ENCODE measurements around the gene TNXB.
"Not testable (repeated sequence)": the region's sequence is repeated elsewhere in the genome, so short reads cannot be mapped to it uniquely, and the experiment has no call there.

Gene TNXB

GRCh38 chr6:32037136-32037535, 72.0 kb downstream of the TNXB start:
- not testable (repeated sequence) for DNase-seq

DNA sequence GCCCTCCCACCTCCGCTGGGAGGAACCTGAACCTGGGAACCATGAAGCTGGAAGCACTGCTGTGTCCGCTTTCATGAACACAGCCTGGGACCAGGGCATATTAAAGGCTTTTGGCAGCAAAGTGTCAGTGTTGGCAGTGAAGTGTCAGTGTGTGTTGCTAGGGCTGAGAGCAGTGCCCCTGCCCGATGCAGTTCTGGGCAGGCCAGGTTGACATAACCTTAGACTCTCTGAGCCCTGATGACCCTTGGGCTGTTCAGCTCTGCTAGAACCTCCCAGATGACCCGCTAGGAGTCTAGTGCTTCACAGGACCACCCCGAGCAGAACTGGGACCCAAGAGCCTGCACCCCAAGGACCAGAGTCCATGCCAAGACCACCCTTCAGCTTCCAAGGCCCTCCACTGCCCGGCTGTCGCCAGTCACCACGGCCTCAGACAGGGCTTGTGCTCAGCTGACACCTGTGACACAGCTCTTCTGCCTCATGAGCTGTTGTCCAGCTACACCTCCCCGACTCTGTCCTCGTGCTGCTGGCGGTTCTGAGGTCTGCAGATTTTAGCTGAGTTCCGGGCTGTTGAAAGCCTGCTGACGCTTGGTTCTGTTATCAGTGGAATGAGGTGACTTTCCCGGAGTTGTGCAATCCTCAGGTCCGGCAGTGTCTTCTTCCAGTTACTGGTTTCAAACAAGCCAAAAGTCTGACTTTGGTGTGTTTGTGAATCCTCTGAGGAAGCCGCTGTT, 73.7 kb downstream of the TNXB start:
- DNase-seq = not testable (repeated sequence)

GRCh38 chr6:32029553-32029952, 79.6 kb downstream of the TNXB start:
- DNase-seq = not testable (repeated sequence)

GRCh38 chr6:32028631-32029030, 80.5 kb downstream of the TNXB start:
- DNase-seq = not testable (repeated sequence)

GRCh38 chr6:32022100-32022499, 87.0 kb downstream of the TNXB start:
- not testable (repeated sequence) for DNase-seq

- not testable (repeated sequence) for DNase-seq
These were observed 94.6 kb downstream of the TNXB start, which contains the start of gene C4B for GRCh38 chr6:32014547-32014946. TSS of gene C4B (plus strand) at chr6:32014795. CDS start at chr6:32014846, 51 bp downstream.

DNA sequence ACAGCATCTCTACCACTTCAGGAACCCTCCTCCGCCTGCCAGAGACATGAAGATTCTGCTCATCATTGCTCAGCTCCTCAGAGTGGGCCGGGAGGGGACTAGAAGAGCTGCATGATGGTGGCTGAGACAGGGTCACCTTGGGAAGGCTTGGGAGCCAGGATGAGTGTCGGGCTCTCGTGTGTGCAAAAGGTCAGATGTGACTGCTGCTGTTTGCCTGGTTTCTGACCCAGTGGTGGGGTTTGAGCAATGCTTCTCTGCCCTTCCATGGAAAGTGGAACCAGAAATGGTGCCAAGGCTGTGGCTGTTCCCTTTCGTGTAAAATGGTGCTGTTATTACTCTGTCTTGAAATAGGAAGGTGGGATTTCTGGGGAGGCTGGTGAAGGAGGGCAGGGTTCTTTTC, 95.4 kb downstream of the TNXB start:
- DNase-seq = not testable (repeated sequence)

DNA sequence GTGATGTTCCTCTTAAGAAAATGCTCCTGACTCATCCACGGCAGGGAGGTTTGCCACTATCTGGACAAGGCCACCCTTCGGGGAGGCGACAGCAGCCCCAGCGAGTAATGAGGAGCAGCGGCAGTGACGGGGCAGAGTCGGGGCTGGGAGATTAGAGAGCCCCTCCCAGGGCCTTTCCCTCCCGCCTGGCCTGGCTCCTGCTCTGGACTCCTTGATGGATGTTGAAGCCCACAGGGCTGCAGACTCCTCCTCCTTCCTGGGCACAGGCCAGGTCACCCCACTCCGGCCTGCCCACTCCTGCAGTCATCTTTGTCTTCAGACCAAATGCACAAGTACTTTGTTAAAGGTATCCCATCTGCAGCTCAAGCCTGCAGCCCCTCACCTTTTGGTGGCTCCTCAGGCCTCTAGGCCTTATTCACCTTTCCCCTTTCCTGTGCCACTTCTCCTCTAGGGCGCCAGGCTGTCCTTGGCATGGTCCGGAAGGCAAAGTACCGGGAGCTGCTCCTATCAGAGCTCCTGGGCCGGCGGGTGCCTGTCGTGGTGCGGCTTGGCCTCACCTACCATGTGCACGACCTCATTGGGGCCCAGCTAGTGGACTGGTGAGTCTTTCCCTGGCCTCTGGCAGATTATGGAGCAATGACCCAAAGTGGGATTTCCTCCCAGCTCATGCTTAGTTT, 96.1 kb downstream of the TNXB start:
- DNase-seq = not testable (repeated sequence)

- DNase-seq = not testable (repeated sequence)
These were observed 98.1 kb downstream of the TNXB start for GRCh38 chr6:32010856-32011530.

GRCh38 chr6:32009537-32009936, 99.6 kb downstream of the TNXB start:
- DNase-seq = not testable (repeated sequence)

GRCh38 chr6:32008616-32009015, 100.5 kb downstream of the TNXB start:
- DNase-seq = not testable (repeated sequence)

DNA sequence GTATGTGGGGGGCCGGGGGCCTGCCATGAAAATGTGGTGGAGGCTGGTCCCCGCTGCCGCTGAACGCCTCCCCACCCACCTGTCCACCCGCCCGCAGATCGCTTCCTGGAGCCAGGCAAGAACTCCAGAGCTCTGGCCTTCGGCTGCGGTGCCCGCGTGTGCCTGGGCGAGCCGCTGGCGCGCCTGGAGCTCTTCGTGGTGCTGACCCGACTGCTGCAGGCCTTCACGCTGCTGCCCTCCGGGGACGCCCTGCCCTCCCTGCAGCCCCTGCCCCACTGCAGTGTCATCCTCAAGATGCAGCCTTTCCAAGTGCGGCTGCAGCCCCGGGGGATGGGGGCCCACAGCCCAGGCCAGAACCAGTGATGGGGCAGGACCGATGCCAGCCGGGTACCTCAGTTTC, 101.1 kb downstream of the TNXB start:
- DNase-seq = not testable (repeated sequence)

DNA sequence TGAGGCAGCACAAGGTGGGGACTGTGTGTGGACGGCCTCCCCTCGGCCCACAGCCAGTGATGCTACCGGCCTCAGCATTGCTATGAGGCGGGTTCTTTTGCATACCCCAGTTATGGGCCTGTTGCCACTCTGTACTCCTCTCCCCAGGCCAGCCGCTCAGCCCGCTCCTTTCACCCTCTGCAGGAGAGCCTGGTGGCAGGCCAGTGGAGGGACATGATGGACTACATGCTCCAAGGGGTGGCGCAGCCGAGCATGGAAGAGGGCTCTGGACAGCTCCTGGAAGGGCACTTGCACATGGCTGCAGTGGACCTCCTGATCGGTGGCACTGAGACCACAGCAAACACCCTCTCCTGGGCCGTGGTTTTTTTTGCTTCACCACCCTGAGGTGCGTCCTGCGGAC, 102.1 kb downstream of the TNXB start:
- DNase-seq = not testable (repeated sequence)

DNA sequence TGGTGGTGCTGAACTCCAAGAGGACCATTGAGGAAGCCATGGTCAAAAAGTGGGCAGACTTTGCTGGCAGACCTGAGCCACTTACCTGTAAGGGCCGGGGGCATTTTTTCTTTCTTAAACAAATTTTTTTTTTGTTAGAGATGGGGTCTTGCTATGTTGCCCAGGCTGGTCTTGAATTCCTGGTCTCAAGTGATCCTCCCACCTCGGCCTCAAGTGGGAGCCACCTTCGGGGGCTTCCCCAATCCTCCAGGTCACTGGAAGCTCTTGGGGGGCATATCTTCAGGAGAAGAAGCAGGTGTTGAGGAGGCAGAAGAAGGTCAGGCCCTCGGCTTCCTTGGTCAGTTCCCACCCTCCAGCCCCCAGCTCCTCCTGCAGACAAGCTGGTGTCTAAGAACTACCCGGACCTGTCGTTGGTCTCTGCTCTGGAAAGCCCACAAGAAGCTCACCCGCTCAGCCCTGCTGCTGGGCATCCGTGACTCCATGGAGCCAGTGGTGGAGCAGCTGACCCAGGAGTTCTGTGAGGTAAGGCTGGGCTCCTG, 103.1 kb downstream of the TNXB start:
- not testable (repeated sequence) for DNase-seq

DNA sequence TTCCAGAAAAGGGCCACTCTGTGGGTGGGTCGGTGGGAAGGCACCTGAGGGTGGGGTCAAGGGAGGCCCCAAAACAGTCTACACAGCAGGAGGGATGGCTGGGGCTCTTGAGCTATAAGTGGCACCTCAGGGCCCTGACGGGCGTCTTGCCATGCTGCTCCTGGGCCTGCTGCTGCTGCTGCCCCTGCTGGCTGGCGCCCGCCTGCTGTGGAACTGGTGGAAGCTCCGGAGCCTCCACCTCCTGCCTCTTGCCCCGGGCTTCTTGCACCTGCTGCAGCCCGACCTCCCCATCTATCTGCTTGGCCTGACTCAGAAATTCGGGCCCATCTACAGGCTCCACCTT, 103.6 kb downstream of the TNXB start:
- peak in 1 of 2 experiments; percentile 12 for DNase-seq

DNA sequence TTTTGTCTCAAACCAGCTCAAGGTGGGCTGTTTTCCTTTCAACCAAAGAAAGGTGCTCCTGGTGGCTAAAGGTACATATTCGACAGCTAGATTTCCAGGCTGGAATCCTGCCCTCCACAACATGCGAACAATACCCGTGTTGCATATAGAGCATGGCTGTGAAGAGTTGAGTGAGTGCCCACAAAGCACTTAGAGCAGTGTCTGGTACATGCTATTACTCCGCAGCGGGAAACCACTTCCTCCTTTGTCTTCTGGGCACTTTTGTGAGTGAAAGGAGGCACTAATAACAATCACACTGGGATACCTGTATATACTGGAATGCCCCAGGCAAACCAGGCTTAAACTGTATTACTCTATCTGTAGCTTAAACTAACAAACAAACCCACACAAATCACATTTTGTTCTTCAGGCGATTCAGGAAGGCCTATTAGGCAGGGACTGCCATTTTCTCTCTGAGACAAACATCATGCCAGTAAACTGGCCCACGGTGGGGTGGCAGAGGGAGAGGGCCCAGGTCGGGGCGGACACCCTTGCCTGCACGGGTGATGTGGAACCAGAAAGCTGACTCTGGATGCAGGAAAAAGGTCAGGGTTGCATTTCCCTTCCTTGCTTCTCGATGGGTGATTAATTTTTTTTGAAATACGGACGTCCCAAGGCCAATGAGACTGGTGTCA, 104.1 kb downstream of the TNXB start:
- DNase-seq = peak in 1 of 2 experiments; percentile 41

- DNase-seq = not testable (repeated sequence)
These were observed 104.7 kb downstream of the TNXB start for GRCh38 chr6:32004393-32004792.

- not testable (repeated sequence) for DNase-seq
These were observed 105.8 kb downstream of the TNXB start for GRCh38 chr6:32003301-32003700.

- DNase-seq = not testable (repeated sequence)
These were observed 106.4 kb downstream of the TNXB start for GRCh38 chr6:32002546-32003268.

DNA sequence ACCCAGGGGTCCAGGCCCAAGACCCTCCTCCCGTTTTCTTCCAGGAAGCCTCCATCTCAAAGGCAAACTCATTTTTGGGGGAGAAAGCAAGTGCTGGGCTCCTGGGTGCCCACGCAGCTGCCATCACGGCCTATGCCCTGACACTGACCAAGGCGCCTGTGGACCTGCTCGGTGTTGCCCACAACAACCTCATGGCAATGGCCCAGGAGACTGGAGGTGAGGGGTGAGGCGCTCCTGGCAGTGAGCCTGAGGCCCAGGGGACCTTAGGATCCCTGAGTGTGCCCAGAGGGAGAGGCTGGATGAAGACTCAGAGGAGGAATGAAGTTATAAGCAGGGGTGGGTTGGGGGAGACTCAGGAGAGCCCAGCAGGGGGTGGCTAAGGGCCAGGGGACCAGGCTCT, 112.8 kb downstream of the TNXB start:
- DNase-seq = not testable (repeated sequence)

- not testable (repeated sequence) for DNase-seq
These were observed 114.7 kb downstream of the TNXB start for GRCh38 chr6:31994421-31994820.

All from NCI-H2081 (cell line).